Stimulated activated CD8-positive, alpha-beta memory T cell treated with anti-CD3 and anti-CD28 coated beads, Interleukin-7, amount 100 ng/mL, for 24 hours (primary cell): ENCODE data around the gene TACC2.
"Not testable (repeated sequence)": the region's sequence is repeated elsewhere in the genome, so short reads cannot be mapped to it uniquely, and the experiment has no call there.

ENCODE experiments used
- DNase-seq: peaks from one replicate; pipeline ENCODE4 v3.0.0-alpha.2; 2020; ENCODE audit warnings: low read depth

TACC2 gene

GRCh38 chr10:121978511-121978910 is 10.5 kb upstream of the TACC2 start:
- DNase-seq: no peak

DNA sequence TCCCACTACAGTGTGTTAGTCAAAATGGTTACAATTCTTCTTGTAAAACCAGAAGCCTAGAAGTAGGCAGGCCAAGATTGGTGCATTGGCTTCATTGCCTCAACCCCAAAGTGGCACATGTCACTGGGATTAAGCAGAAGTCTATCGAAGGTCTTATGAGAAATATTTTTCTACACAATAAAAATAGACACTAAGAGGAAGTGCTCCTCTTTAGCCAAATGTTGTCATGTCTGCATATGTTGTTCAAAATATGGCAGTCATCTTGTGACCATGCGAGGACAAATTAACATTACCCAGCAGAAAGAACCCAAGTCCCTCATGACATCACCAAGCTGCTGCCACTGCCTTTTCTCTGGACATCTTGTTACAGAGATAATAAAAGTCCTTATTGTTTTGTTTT is 7.6 kb upstream of the TACC2 start:
- no peak for DNase-seq

DNA sequence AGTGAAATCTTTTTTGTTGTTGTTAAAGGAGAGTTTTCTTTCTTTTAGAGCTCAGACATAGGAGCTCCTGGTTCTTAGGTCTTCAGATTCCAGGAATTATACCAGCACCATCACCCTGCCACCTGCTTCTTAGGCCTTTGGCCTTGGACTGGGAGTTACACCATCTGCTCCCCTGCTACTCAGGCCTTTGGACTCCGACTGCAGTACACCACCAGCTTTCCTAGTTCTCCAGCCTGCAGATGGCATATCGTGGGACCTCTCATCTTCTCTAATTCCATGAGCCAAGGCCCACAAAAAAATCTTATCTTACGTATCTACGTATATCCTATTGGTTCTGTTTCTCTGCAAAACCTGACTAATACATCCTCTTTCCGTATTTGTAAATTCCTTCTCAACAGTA is 5.1 kb upstream of the TACC2 start:
- no peak for DNase-seq

DNA sequence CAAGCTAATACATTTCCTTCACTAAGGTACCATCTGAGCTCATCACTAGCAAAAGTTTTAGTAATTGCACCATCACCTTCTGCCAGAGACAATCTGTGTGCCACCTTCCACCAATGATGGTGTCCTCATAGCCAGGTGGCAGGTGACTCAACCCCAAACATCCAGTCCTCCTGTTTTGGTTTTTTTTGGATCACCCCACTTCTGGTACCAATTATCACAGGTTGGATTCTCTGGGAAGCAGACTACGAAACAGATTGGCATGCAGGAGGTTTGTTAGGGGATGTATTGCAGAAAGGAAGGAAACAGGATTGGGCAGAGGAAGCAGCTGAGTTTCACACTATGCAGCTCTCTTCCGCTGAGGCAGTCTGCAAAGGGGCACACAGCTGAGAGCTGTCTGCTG is 4.5 kb upstream of the TACC2 start:
- no peak for DNase-seq

DNA sequence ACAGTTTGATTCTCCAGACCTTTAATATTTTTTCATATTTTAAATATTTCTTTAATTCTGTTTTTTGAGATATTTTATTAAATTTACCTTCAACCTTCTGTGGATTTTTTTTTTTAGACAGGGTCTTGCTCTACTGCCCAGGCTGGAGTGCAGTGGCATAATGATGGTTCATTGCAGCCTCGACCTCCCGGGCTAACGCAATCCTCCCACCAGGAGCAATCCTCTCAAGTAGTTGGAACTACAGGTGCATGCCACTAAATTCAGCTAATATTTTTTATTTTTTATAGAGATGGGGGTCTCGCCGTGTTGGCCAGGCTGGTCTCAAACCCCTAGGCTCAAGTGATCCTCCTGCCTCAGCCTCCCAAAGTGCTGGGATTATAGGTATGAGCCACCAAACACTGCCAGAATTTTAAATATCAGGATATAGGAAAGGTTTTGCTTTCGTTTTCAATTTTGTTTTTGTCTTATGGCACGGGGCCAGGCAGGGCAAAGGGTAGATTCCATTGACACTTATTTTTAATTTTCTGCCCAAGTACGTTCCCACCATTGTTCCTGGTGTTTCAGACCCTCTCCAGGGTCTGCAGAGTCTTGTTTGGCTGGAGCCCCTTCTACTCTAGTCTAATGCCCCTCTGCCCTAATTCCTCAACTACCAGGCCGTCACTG is 1.2 kb downstream of the TACC2 start:
- DNase-seq: no peak

GRCh38 chr10:121991727-121992126 is 2.8 kb downstream of the TACC2 start:
- not testable (repeated sequence) for DNase-seq

DNA sequence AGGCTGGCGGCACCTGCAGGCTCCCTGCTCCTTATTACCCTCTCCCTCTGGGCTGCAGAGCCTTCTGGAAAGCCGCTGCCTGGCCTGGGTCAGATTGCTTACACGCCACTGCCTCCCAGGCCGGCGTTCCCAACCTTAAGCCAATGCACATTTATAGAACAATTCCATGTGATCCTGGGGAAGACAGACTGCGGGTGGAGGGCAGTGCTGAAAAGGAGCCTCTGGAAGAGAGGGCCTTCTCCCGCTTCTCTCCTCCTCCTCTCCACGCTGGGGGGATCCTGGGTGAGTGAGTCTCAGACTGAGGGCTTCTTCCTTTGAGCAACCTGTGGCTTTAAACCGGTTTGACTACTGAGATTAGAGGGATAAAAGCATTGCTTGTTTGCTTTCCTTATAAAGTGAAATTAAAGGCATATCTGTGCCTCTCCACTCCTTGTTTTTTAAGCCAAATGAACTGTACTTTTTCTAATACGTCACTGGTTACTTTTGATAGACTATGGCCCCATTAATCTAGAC is 5.5 kb downstream of the TACC2 start:
- DNase-seq: no peak

DNA sequence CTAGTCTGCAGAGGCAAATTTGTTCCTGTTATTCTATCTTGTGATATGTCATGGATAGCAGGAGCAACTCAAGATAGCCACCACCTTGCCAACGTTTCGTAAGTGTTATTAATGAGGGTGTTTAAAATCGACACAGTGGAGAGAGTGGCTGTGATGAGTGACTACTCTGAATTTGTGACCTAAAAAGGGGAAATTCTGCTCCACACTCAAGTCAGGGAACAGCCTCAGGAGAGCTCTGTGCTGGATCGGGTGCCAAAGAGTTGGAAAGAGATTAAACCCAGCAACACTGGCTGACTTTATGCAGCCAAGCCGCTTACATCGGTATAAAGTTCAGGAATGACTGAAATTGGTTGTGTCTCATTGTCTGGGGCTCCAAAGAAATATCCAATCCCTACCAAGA is 9.5 kb downstream of the TACC2 start:
- no peak for DNase-seq

GRCh38 chr10:121999301-121999700 is 10.3 kb downstream of the TACC2 start:
- no peak for DNase-seq

GRCh38 chr10:122001698-122002097 is 12.7 kb downstream of the TACC2 start:
- no peak for DNase-seq

- DNase-seq: no peak
Observed at GRCh38 chr10:122007415-122007814, 18.5 kb downstream of the TACC2 start.

DNA sequence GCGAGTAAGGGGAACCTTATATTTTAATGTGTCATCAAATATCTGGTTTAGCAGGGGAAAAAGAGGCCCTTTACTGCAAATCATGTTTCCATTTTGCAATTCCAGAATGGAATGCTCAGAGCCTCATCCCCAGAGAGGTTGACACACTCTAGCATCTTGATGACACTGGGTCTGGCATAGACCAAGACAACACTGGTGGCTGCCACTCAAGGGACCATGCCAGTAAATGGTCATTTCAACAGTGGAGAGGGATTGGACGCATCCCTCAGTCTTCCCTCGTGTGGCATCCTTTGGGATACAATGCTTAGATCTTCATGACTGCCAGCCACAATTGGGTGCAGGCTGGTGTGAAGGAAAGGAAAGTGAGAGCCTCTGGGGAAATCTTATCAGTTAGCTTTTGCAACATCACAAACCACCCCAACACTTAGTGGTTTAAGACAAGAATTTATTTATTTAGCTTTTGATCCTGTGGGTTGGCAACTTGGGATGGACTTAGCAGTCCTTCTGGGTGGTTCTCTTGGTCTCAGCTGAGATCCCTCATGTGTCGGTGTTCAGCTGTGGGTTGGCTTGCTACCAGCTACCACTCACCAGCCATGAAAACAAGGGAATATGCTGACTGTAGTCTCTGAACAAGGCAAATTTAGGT is 21.6 kb downstream of the TACC2 start:
- DNase-seq: no peak

GRCh38 chr10:122012731-122013130 is 23.8 kb downstream of the TACC2 start:
- DNase-seq: no peak

- DNase-seq: no peak
Observed at GRCh38 chr10:122013311-122013780, 24.4 kb downstream of the TACC2 start.

- DNase-seq: no peak
Observed at GRCh38 chr10:122014652-122015248, 25.8 kb downstream of the TACC2 start.

- not testable (repeated sequence) for DNase-seq
Observed at GRCh38 chr10:122017926-122018325, 29.0 kb downstream of the TACC2 start.

- no peak for DNase-seq
Observed at GRCh38 chr10:122018491-122018890, 29.5 kb downstream of the TACC2 start.

- no peak for DNase-seq
Observed at GRCh38 chr10:122018951-122019413, 30.0 kb downstream of the TACC2 start.

GRCh38 chr10:122019414-122019975 is 30.5 kb downstream of the TACC2 start:
- DNase-seq: no peak

DNA sequence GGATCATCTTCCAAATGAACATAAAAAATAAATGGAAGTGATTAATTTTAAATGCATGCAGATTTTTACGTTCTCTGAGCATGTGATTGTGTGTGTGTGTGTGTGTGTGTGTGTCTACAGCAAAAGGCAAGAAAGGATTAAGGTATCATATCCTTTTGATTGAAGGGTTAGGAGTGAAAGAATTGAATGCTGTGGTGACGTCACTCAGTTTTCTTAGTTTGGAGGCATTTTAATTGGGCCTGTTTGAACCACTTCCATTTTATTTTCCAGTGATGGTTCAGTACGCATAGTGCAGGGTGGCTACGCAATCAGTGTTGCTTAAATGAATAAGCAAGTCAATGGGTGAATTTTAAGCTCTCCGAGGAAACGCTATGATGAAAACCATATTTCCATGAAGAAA is 31.3 kb downstream of the TACC2 start:
- DNase-seq: no peak

- DNase-seq: no peak
Observed at GRCh38 chr10:122021379-122021778, 32.4 kb downstream of the TACC2 start.

- no peak for DNase-seq
Observed at GRCh38 chr10:122021828-122022227, 32.9 kb downstream of the TACC2 start.

GRCh38 chr10:122022276-122022675 is 33.3 kb downstream of the TACC2 start:
- DNase-seq: no peak
